Adipocyte (in vitro differentiated cells): ENCODE results near the gene NDRG2.

Experiments used
- DNase-seq: peaks from one replicate; pipeline ENCODE4 v3.0.0-alpha.2; 2015; ENCODE audit warnings: low read depth
- H3K27me3 ChIP-seq: replicated peaks from 2 replicates; pipeline ENCODE4 v1.7.0; 2013; ENCODE audit warnings: mild to moderate bottlenecking, low read length, moderate library complexity; ENCODE audit not compliant: control insufficient read depth, insufficient read depth
- H3K36me3 ChIP-seq: 2 replicates; pipeline ENCODE4 v1.7.0; 2013; ENCODE audit warnings: low read length, mild to moderate bottlenecking, moderate library complexity; ENCODE audit not compliant: control insufficient read depth, insufficient read depth, severe bottlenecking
- H3K4me1 ChIP-seq: 2 replicates; pipeline ENCODE4 v1.7.0; 2013; ENCODE audit warnings: mild to moderate bottlenecking, low read length, moderate library complexity; ENCODE audit not compliant: control insufficient read depth, insufficient read depth
- H3K4me3 ChIP-seq: 2 replicates; pipeline ENCODE4 v1.7.0; 2013; ENCODE audit warnings: mild to moderate bottlenecking, low read length, moderate library complexity
- H3K9ac ChIP-seq: 2 replicates; pipeline ENCODE4 v1.7.0; 2013; ENCODE audit warnings: mild to moderate bottlenecking, low read length, moderate library complexity
- H3K9me3 ChIP-seq: 2 replicates; pipeline ENCODE4 v1.7.0; 2013; ENCODE audit warnings: mild to moderate bottlenecking, low read length, moderate library complexity; ENCODE audit not compliant: control insufficient read depth

NDRG2 gene

DNA sequence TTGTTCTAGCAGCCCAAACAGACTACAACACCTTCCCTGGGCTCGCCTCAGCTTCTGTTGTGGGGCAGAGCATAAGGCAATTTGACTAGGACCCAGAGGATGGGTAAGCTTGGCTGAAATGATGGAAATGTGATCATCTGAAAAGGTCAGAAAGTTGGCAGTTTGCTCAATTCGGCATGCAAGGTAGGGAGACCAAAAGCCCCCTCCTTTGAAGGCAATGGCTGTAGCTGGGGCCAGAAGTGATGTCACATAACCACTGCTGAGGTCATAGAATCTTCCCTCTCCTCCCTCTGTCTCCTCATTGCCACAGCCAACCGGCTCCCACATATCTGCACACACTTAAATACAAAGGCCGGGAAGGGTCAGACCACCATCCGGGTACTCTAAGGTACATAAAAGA, 5.1 kb upstream of the NDRG2 start, which contains the start of gene TPPP2:
Gene TPPP2 (plus strand): TSS at position 301 of the 400 bp plus-strand sequence. CDS start 365 bp downstream, outside the sequence.
- peaks cover 34% of the 10 kb centered on the region for H3K27me3 ChIP-seq
- H3K9ac ChIP-seq: no peak within 1 kb of the TSS
- H3K4me3 ChIP-seq: no peak within 1 kb of the TSS
- H3K4me1 ChIP-seq: no peaks in the 10 kb centered on the region
- no peaks in the 10 kb centered on the region for H3K36me3 ChIP-seq
- H3K9me3 ChIP-seq: no peaks in the 10 kb centered on the region
- DNase-seq: no peak

DNA sequence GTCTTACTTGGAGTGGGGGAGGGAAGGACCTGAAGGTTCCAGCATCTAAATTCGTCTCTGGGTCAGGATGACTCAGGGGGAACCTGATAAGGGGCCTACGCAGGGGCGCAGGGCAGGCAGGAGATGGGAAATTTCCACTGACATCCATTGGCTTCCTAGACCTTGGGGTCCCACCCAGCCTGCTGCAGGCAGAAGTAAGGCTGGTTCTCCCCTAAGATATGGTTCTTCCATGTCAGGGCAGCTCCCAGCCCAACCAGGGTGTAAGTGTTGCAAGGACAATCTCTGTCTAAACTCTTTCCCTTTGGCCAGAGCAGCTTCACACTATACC, 2.1 kb upstream of the NDRG2 start:
- Histone ChIP-seq H3K36me3 (no peaks in the 10 kb centered on the region), H3K9ac (no peak overlapping the region), H3K4me3 (no peak overlapping the region), H3K9me3 (no peaks in the 10 kb centered on the region), H3K4me1 (peaks cover 3% of the 10 kb centered on the region), H3K27me3 (peaks cover 38% of the 10 kb centered on the region)
- no peak for DNase-seq

DNA sequence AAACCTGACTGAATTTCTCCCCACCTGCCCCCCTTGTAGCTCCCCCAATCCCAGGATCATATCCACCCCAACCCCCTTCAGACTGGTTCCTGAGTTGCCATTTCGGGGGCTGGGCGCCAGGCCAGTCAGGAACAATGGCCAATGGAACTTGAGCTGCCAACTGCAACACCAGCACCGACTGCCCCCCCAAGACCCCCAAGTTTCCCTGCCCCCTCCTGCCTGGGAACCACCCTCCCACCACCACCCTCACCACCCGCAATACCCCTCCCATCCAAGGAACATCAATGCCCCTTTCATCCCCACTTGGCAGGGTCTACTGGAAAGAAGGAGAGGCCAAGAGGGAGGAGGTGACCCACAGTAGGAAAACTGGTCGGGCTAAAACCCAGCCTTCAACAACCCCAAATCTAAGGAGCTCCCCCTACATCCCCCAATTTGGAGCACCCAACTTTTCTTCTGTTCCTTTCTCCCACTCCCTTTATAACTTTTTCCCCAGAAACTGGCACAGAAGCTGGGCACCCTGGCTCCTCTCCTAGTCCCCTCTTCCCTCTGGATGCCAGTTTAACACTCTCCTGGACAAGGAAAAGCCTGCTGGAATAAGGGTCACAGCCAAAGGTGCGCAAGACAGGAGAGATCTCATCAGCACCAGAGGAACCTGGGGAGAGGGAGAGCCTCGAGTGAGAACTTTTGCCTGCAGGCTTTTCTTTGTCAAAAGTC, 1.6 kb upstream of the NDRG2 start:
- Histone ChIP-seq H3K27me3 (peaks cover 39% of the 10 kb centered on the region), H3K9me3 (no peaks in the 10 kb centered on the region), H3K4me1 (peaks cover 3% of the 10 kb centered on the region), H3K9ac (no peak overlapping the region), H3K4me3 (no peak overlapping the region), H3K36me3 (no peaks in the 10 kb centered on the region)
- no peak for DNase-seq

DNA sequence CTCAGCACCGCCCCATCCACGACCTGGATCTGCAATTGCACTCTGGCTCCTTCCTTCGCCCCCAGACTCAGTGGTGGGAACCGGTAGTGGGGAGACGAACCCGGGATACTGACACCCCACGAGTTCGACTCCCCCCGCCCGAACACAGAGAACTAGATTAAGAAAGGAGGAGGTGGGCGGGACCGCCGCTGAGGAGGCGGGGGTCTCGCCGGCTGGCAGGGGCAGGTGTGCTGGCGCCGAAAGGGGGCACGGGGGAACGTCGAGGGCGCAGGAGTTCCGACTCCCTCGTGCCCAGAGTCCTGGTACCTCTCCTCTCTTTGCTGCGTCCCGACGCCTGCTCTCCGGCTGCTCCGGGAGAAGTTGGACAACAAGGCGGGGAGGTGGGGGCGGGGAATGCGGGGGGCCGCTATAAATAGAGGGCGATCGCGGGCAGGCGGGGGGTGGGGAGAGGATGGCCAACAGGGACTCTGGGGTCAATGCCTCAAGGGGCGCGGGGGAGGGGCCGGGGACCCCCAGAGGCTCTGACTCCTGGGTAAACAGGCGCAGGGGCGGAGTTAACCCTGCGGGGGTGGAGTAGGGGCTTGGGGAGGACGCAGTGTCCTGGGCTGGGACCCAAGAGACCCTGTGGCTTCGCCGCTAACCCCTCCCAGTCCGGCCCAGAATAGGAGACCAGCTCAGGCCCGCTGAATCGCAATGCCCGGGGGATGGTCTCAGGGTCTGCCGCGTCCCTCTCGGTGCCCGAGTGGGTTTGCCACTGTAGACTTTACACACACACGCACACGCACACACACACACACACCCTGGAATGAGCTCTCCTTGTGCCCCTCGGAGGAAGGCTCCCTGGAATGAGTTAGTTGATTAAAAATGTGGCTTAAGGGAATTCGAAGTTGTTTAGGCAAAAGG, 761 bp upstream of the NDRG2 start:
- Histone ChIP-seq H3K4me1 (peaks cover 3% of the 10 kb centered on the region), H3K36me3 (no peaks in the 10 kb centered on the region), H3K9me3 (no peaks in the 10 kb centered on the region), H3K9ac (peak overlapping the region; percentile 57), H3K4me3 (peak overlapping the region; percentile 70), H3K27me3 (peaks cover 39% of the 10 kb centered on the region)
- peak; percentile 30 for DNase-seq

DNA sequence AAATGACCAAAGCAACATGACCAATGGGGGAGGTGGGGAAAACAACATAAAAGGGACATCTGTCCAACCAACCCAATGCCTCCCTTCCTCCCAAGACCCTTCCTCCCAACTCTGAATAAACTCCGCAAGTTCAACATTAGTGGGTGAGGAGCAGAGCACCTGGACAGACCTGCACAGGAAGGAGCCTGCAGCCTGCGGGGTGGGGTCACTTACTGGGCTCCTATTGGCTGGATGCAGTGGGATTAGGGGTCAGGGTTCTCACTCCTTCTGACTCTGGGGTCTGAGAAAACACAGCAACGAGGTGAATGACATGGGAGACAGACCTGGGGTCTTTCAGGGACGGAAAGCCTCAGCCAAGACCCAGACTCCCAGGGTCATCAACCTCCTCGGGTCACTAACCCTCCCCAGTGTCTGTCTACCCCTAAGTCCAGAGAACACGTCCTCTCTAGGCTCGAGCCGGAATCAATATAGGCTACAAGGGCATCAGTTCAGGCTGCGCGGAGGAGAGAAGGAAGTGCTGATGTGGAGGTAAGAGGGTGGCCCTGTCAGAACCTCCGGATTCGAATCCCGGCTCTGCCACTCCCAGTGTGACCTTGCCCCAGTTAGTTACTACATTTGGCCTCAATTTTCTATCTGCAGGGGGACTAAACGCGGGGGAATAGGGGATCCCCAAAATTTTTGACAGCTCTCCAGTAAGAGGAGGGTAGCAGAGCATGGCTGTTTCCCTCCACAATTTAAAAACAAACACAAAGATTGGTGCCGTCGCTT, 860 bp downstream of the NDRG2 start:
- DNase-seq: no peak
- Histone ChIP-seq H3K4me3 (peak overlapping the region; percentile 74), H3K27me3 (peaks cover 36% of the 10 kb centered on the region), H3K9ac (no peak overlapping the region), H3K36me3 (no peaks in the 10 kb centered on the region), H3K9me3 (no peaks in the 10 kb centered on the region), H3K4me1 (peaks cover 5% of the 10 kb centered on the region)

DNA sequence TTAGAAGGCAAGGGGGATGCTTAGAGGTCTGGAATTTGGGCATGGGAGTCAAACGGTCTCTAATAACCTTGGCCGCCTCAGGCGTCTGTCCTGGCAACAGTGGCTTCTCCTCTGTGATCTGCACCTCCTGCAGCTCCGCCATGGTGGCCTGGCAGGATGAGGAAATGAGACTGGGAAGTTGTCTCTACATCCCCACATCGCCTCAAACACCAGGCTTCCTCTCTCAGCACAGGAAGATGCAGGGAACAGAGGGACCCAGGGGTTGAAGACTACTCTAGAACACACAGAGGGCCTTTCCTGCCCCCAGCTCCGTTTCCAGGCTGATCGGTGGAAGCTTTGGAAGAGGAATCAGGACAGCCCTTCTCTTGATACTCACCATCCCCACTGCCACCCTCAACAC, 1.7 kb downstream of the NDRG2 start:
- Histone ChIP-seq H3K36me3 (no peaks in the 10 kb centered on the region), H3K27me3 (peaks cover 36% of the 10 kb centered on the region), H3K9me3 (no peaks in the 10 kb centered on the region), H3K4me3 (no peak overlapping the region), H3K4me1 (peaks cover 5% of the 10 kb centered on the region), H3K9ac (no peak overlapping the region)
- DNase-seq: no peak

DNA sequence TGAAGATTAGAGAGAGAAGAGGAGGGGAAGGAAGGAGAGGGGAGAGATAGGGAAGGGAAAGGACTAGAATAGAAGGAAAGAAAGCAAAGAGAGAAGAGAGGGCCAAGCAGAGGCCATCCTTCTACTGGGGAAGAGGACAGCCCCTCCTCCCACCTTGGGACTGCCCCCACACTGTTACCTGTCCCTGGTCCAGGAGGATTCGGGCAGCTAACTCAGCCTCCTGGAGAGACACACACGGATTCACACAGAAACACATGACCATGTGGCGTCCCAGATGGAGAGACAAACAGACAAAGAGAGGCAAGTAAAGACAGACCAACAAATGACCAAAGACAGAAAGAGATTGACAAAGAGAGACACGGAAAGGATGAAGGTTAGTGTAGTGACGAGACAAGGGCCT, 2.2 kb downstream of the NDRG2 start:
- no peak for DNase-seq
- peaks cover 36% of the 10 kb centered on the region for H3K27me3 ChIP-seq

DNA sequence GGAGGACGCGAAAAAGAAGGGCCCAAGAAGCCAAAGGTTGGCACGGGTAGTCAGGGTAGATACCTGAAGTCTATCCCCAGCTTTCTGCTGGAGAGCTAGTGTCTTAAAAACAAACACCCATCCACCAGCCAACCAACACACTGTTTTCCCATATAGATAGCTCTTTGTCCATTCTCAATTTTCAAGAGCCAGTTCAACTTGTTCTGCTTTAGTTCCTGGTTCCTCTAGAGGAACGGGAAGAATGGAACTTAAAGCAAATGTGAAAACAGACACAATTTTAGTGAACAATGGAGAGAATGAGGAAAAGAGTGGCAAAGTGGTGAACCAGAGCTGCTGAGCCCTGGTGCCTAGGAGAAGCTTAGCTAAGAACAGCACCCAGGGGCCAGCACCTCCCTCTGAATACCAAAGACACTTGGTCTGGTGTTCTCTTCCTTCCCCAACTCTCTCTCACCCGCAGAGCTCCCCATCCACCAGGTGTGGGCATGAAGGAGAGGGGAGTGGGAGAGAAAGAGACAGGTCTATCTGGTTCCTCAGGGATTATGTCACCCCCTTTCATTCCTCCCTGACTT, 3.8 kb downstream of the NDRG2 start:
- Histone ChIP-seq H3K4me3 (no peak overlapping the region), H3K4me1 (peaks cover 5% of the 10 kb centered on the region), H3K36me3 (no peaks in the 10 kb centered on the region), H3K27me3 (peaks cover 33% of the 10 kb centered on the region), H3K9me3 (no peaks in the 10 kb centered on the region), H3K9ac (no peak overlapping the region)
- DNase-seq: no peak

More for the DNA sequence above, 2.2 kb downstream of the NDRG2 start:
- no peaks in the 10 kb centered on the region for H3K9me3 ChIP-seq
- H3K4me3 ChIP-seq: no peak overlapping the region
- peaks cover 5% of the 10 kb centered on the region for H3K4me1 ChIP-seq
- no peak overlapping the region for H3K9ac ChIP-seq
- H3K36me3 ChIP-seq: no peaks in the 10 kb centered on the region

DNA sequence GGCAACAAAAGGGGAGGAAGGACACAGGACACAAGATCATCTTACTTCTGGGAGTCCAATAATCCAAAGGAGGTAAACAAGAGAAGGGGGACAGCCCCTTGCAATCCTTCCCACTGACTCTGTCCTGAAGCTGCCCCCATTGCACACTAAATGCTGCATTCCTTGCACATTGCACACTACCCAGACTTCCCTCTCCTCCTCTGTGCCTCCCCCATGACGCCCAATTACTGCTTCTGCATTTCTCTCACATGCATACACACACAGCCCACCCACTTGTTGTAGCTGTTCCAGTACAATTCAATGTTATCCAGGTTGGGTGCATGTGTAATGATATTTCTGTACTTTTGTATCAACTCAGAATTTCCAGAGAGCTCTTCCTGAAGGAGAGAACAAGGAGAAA, 5.5 kb downstream of the NDRG2 start:
- Histone ChIP-seq H3K27me3 (peaks cover 28% of the 10 kb centered on the region), H3K4me1 (peaks cover 3% of the 10 kb centered on the region), H3K9me3 (no peaks in the 10 kb centered on the region), H3K9ac (no peak overlapping the region), H3K36me3 (no peaks in the 10 kb centered on the region), H3K4me3 (no peak overlapping the region)
- no peak for DNase-seq

DNA sequence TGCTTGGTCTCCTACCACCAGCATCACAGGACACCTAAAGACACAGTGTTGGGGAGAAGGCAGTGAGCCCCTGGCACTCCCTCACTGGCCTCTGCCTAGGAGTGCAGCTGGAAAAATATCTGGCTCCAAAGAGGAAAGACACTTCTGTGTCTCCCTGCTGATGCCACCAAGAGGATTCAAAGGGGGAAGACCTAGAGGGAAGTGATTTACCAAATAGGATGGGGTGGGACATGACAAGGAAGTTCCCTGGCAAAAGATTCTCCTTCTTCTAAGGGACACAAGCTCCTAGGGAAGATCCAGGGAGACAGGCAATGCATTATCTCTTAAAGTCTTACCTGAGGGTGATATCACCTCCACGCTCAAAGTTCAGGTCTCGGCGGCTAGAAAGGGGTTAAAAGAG, 6.1 kb downstream of the NDRG2 start:
- Histone ChIP-seq H3K9ac (no peak overlapping the region), H3K36me3 (no peaks in the 10 kb centered on the region), H3K4me3 (no peak overlapping the region), H3K27me3 (peaks cover 23% of the 10 kb centered on the region), H3K9me3 (no peaks in the 10 kb centered on the region), H3K4me1 (peaks cover 3% of the 10 kb centered on the region)
- DNase-seq: no peak

DNA sequence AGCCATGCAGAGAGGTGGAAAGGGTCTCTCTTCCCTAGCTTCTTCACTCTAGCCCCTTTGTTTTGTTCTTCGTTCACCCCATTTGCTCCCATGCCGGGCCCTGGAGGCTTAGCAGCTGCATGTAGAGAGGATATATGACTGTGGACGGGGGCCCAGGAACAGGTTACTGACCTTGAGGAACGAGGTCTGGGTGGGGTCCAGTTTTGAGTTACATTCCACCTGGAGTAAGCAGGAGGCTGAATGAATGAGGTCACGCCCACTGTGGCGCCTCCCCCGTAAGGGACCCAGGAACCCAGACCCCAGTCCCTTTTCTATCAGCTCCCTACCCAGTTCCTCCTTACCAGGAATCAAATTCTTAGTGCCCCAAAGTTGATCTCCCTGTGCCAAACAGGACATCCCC, 6.6 kb downstream of the NDRG2 start:
- H3K27me3 ChIP-seq: peaks cover 18% of the 10 kb centered on the region
- DNase-seq: no peak
- H3K36me3 ChIP-seq: no peaks in the 10 kb centered on the region
- H3K9me3 ChIP-seq: no peaks in the 10 kb centered on the region
- H3K4me3 ChIP-seq: no peak overlapping the region
- H3K4me1 ChIP-seq: peaks cover 3% of the 10 kb centered on the region
- no peak overlapping the region for H3K9ac ChIP-seq
